Globus pallidus (tissue), 1 donor: ENCODE measurements around the gene DNAH10.
"Not testable (repeated sequence)": the region's sequence is repeated elsewhere in the genome, so short reads cannot be mapped to it uniquely, and the experiment has no call there.

Experiments used
- DNase-seq: peaks from one replicate; pipeline ENCODE4 v3.0.0-alpha.2; 2015; ENCODE audit warnings: low spot score

Gene DNAH10

GRCh38 chr12:123907726-123908476 is 145.8 kb downstream of the DNAH10 start:
- no peak for DNase-seq

- peak; percentile 19 for DNase-seq
Observed at GRCh38 chr12:123908884-123909725, 147.0 kb downstream of the DNAH10 start.

- DNase-seq = no peak
Observed at GRCh38 chr12:123910057-123910456, 148.0 kb downstream of the DNAH10 start.

GRCh38 chr12:123910761-123911193 is 148.7 kb downstream of the DNAH10 start:
- DNase-seq = no peak

GRCh38 chr12:123911672-123912409 is 149.7 kb downstream of the DNAH10 start:
- not testable (repeated sequence) for DNase-seq

- no peak for DNase-seq
Observed at GRCh38 chr12:123912415-123913380, 150.6 kb downstream of the DNAH10 start.

- DNase-seq = no peak
Observed at GRCh38 chr12:123914726-123915333, 152.7 kb downstream of the DNAH10 start.

GRCh38 chr12:123916729-123917128 is 154.6 kb downstream of the DNAH10 start:
- DNase-seq = no peak

GRCh38 chr12:123917337-123917850 is 155.3 kb downstream of the DNAH10 start:
- DNase-seq = no peak

- no peak for DNase-seq
Observed at GRCh38 chr12:123919980-123920360, 157.9 kb downstream of the DNAH10 start.

GRCh38 chr12:123923038-123923437 is 160.9 kb downstream of the DNAH10 start:
- no peak for DNase-seq

GRCh38 chr12:123923927-123924326 is 161.8 kb downstream of the DNAH10 start:
- no peak for DNase-seq

- DNase-seq = no peak
Observed at GRCh38 chr12:123924539-123924938, 162.4 kb downstream of the DNAH10 start.

- no peak for DNase-seq
Observed at GRCh38 chr12:123928274-123928865, 166.3 kb downstream of the DNAH10 start.

GRCh38 chr12:123928897-123929296 is 166.8 kb downstream of the DNAH10 start:
- DNase-seq = no peak

GRCh38 chr12:123929946-123930583 is 168.0 kb downstream of the DNAH10 start:
- no peak for DNase-seq

- DNase-seq = no peak
Observed at GRCh38 chr12:123931686-123932321, 169.7 kb downstream of the DNAH10 start.

GRCh38 chr12:123933214-123933613 is 171.1 kb downstream of the DNAH10 start:
- DNase-seq = no peak

- DNase-seq = no peak
Observed at GRCh38 chr12:123934016-123934620, 172.0 kb downstream of the DNAH10 start.
